NCI-H1930 (cell line): Measurements from ENCODE around the gene SLC6A11.
A peak's percentile ranks its signal among the peaks of the same experiment; 100 is the strongest.

Experiments used
- DNase-seq, 2 experiments: peaks; one replicate each; lab custom pipeline; 2025; lab: John Stamatoyannopoulos, UW

Gene SLC6A11

DNA sequence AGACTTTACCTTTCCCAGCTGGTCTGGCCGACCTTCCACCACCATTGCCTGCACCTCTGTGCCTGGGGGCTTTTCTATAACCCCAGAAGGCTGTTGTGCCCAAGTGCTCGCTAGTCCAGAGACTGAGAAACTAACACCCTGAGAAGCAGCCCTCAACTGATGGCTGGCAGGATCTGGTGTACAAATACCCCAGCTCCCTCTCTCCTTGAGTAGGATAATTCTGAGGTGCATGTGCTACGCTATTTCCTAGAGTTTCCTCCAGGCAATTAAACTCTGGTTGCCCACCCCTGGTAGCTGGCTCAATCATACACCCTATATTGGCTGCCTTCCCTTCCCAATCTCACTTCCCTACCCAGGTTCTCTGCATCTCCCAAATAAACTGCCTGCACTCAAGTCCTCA lies 165.0 kb downstream of the SLC6A11 start:
- DNase-seq, result no peak

DNA sequence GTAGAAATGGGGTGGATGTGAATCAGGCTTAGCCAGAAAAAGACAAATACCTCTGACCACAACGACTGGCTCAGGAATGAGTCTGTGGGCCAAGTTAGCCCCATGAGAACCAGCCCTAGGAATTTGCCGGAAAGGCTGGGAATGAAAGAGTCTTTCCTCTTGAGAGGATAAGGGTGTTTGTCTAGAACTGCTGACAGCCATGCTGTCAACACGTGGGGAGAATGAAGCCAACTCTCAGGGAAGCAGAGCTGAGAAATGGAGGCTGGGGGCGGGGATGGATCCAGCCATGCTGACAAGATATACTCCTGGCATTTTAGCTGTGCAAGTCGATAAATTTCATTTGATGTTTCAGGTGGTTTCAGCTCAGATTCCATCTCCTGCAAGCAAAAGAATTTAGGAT lies 165.9 kb downstream of the SLC6A11 start:
- no peak for DNase-seq

DNA sequence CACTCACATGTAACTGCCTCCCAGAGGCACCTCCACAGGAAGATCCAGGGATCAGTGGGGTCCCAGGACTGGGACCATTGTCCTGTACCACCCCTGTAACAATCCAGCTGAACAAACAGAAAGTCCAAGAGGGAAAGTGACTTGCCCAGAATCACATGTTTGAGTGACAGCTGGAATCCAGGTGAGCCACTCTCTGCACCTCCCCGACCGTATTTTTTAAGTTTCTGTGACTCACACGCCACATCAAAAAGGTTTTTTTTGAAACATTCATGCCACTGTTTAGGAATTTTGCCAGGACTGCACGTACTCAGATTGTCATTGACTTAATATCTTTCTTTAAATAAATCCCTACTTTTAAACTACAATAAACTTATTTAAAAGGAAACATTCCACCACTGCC lies 166.8 kb downstream of the SLC6A11 start:
- no peak for DNase-seq

DNA sequence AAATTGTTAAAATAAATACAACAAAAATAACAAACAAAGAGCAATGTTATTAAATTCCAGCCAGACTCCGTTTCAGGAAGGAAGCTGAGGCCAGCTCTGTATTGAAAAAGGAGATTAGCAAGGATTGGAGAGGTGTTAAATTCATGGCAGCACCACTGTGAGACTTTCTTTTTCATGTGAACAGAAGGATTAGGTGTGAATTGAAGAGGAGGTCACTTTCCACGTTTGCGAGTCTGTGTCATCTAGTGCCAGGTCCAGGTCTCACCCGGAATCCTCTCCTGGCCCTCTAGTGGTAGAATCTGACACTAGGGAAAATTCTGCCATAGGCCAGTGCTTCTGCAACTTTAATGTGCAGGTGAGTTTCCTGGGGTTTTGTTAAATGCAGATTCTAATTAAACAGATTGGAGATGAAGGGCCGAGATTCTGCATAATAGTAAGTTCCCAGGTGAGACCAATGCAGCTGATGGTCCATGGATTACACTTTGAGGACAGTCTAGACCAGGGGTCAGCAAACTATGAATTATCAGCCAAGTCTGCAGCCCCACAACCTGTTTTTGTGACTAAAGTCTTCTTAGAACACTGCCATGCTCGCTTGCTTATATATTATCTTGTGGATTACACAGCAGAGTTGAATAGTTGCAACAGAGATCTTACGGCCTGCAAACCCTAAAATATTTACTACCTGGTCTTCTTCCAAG lies 167.3 kb downstream of the SLC6A11 start:
- DNase-seq, result peak in 1 of 2 experiments; percentile 8

DNA sequence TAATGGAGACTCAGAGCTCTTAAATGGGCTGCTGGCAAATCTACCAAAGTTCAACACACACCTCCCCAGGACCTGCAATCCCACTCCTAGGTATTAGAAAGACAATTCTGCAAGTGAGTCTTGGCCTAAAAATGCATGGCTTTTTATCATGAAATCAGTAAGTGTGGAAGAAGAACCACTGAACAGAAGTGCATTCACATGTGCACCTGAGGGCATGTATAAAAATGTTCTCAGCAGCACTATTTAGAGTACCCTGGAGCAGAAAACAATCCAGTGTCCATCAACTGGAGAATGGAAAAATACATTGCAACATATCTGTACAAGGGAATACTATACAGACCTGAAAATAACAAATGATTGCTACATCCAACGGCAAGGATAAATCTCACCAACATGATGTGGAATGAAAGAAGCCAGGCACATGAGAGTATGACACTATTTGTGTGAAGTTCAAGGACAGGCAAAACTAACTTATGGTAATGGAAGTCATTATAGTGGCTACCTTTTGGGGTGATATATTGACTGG lies 168.4 kb downstream of the SLC6A11 start:
- DNase-seq, result no peak

DNA sequence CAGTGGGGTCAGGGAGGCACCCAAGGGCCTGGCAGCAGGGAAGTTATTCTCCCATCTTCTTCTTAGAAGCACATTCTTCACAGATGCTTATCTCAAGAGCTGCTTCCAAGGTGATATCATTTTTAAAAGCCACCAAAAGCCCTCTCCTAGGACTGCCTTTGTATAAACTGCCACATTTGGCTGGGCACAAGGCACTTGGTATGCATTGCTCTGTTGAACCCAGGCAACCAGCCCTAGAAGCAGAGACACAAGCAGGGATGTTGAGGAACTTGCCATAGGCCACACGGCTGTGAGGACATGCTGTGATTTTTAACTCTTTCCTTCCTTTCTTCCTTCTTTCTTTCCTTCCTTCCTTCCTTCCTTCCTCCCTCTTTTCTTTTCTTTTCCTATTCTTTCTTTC lies 169.2 kb downstream of the SLC6A11 start:
- no peak for DNase-seq

DNA sequence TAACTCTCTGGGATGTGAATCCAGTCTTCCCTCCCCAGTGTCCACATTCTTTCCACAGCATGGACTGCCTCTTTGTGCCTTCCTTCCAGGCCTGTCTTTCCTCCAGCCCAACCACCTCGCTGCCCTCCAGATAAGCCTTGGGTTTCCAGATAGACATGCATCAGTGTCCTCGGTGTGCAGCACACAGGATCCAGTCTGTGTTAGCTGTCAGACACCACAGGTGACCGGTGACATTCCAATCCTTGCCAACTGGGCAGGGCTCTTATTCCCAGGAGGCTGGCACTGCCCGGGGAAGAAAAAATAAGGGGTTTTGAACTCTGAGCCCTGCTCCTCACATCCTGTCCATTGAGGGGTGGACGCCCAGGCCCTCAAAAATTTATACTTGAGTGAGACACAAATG lies 170.6 kb downstream of the SLC6A11 start:
- no peak for DNase-seq

DNA sequence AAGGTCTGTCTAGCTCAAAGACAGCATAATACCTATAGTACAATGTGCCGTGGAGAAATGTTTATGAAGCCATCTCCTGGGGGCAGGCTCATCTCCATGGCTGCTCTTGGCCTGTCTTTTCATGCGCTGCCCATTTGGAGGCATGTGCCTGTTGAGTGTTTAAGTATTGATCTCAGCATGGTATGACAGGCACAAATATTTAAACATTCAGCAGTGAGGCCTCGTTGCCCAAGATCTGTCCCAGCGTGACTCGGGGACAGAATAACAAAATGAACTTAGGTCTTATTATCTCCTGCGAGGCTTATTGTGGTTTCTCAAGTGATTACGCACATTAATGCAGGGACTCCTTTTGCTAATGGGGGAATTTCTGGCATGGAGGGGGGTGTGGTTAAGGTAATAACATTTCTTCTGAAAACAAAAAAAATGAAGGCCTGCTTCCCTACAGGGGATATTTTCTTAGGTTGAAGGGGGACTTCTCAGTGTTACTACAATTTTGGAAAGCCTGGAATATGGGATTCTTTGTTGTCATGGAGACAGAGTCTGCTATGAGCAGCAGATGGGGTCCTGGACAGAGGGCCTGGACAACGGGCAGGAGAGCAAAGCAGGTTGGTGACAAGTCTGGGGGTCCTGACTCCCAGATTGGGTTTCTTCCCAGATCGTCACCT lies 172.1 kb downstream of the SLC6A11 start:
- no peak for DNase-seq

DNA sequence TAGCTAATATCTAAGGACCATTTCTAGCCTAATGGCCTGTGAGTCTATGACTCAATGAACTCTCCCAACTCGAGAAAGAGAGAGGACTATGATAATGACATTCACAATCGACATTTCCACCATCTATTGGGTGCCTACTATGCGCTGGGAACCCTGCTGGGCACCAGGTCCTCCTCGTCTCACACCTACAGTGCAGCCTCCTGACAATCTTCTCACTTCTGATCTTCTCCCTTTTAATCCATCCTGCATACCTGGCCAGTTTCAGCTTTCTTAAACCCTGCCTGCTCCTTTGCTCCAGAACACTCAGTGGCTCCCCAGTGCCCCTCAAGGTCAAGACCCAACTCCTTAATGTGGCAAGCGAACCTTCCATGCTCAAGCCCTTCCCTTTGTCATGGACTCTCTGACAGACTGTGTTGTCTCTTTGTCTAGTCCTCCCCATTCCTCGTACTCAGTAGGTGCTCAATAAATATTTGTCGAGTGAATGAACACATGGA lies 173.0 kb downstream of the SLC6A11 start:
- DNase-seq, result no peak
